Measurements from ENCODE around the gene URAD.
"Not testable (repeated sequence)": the region's sequence is repeated elsewhere in the genome, so short reads cannot be mapped to it uniquely, and the experiment has no call there.

Gene URAD

DNA sequence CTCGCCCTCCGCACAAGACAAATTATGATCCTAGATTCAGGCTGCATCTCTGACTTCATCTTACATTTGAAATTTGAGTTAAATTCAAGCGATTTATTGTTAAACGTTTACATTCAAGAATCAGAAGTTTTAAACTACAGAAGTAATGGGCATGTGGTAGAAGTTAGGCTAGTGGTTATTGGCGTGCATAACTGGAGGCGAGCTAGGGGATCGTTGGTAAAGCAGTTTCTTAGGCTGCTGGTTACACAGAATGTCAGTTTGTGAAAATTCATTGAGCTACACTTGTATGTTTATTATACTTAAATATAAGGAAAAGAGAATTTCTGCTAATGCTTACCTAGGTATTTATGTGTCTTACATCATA is 18.6 kb downstream of the URAD start:
- no peak for DNase-seq

DNA sequence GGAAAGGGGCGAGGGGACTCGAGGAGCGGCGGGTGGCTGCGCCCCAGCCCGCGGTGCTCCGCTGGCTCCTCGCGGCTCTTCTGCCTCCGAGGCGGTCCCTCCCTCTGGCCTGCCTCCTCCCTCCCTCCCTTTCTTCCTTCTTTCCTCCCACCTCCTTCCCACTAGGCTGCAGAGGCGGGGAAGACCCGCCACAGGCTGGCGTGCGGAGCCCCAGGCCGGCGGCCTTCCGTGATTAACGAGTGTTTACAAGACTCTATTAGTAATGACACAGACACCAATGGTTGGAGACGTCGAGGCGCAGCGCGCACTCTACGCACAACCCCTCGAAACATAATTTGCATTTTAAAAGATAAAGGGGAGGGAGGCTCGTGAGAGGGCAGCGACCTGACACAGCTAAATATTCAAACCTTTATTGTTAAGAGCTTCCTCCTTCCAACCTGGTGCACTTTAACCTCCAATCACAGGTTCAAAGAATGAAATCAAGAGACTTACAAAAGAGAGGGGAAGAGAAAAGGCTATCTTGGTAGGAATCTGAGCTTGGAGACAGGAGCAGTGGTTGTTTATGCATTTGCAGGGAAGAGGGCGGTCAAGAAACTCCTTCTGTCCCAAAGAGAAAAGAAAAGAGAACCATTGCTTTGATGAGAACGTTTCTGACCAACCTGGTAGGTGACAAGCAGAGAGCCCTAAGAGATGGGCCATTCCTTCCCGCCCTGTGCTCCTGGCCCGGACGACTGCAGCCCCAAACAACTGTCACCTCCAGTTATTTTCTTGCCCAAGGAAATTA is 19.2 kb downstream of the URAD start, which contains the start of gene CDX2:
Gene CDX2, minus strand, starts transcription at position 234 of the 784 bp plus-strand sequence. CDS start 309 bp downstream, outside the sequence.
- DNase-seq = no peak

DNA sequence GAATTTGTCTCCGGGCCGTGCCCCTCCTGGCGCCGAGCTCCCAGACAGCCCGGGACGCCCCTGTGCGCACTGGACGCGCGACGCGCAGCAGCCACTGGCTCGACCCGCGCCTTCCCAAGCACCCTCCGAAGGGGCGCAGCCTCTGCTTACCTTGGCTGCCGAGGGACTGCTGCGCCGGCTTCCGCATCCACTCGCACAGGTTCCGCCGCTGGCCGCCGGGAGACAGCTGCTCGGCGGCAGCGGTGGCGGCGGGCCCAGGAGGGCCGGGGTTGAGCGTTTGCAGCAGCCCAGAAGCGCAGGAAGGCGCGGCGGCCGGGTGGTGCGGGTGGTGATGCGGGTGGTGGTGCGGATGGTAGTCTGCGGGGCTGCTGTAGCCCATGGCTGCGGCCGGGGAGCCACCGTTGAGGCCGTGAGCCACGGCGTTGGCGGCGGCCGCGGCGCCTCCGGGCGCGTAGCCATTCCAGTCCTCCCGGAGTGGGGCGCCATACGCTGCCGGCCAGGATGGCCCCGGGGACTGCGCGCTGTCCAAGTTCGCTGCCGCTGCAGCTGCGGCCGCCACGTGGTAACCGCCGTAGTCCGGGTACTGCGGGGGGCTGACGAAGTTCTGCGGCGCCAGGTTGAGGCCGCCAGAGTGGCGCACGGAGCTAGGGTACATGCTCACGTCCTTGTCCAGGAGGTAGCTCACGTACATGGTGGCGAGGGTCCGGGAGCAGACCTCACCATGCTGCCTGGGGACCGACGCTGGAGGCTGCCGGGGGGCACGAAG is 20.0 kb downstream of the URAD start:
- DNase-seq = no peak

DNA sequence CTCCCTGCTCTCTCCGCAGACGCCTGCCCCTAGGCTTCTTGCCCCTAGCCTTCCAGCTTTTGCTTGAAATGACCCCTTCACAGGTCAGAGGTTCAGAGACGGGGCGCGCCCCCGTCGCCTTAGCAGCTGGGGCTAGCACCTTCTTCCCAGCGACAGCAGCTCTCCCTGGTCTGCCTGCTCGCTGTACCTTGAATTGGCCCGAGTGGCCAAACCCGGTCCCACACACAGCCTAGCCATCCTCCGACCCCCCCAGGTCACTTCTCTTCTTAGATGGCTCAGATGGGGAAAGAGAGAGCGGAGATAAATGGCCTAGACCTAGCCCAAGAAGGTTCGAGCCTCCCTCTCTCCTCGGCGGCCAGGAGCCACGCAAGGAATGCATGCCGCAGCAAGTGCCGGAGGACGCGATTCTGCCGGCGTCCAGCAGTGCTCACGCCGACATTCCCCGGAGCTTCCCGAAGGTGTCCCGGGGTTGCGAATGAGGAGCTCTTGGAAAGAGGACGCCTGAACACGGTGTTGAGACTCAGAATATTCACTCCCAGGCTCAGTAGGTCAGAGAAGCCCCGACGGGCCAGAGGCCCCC is 20.7 kb downstream of the URAD start:
- DNase-seq = no peak

DNA sequence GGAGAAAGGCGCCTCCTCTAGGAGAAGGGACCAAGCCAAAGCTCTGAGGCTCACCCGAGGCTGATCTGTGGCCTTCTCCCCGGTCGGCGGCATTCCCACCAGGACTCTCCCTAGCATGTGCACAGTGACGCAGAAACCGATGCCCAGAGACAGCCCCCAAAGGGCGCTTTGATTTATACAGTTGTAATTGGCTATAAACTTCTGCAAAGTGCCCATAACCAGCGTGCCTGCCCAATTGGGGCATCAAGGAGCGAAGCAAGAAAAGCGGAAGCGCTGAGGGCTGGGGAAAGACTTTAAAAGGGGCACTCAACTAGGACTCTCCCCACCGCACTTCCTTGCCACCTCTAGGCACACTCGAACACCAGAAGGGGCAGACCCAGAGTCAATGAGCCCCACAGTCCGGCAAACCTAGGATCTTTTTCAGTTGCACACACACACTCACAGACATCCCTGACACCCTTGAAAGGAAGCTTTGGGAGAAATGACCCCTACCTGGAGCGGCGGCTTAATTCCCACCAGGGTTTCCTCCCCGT is 21.2 kb downstream of the URAD start:
- DNase-seq = no peak

DNA sequence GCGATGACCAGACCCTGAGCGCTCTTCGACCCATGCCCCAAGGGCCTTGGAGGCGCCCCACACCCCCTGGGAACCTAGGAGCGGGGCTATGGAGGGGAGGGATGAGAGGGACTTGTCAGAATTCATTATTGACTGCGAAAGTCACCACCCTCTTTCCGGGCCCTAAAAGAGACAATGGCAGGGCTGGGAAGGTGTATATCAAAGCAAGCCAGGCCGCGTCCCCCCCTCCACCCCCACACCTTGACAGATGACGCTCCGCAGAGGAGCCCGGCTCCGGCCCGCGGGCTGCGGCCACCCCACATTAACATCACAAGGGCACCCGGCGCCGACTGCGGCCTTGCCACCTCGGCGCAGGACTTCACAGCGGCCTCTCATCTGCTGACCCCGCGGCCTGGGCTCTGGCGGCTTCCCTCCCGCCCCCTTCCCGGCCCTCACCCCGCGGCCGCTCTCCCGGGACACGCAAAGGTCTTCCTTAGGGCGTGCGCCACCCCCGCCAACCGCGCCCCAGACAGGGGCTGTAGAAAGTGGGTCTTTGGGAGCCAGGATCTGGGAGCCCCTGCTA is 21.8 kb downstream of the URAD start:
- DNase-seq = no peak

DNA sequence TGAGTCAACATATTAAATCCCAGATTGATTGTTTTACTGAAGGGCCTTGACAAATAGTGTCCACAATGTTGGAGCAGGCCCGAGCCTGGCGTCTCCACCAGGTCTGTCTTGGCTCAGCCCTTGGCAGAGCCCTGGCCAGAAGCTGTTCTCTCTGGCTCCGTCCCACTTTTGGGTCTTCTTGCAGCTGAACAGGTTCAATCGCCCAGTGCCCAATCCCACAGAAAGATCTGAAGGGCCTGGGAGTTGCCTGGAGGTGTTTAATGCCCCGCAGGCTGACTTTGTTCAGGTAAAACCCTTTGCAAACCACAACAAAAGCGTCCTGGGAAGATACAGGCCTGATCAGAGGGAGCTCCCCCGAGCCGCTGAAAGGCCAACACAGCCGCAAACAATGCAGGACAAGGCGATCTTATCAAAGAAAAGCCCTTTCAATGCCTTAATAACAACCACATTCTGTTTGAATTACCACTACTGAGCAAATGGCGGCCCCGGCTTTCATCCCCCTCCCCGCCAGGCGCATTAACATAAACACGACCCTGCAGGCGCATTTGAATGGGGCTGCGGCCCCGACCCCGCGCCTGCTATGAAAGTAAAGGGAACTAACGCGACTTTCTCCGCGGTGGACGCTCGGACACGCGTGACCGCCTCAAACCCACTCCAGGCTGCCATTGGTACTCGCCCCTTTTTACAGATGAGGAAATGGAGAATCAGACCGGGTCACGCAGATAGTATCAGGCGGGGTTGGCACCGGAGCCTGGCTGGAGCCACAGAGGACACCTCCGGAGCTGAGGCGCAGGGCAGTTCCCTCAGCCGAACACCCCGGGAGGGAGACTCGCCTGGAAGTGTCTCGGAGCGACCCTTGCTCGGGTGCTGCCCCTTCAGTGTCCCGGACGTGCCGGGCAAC is 22.5 kb downstream of the URAD start:
- no peak for DNase-seq

DNA sequence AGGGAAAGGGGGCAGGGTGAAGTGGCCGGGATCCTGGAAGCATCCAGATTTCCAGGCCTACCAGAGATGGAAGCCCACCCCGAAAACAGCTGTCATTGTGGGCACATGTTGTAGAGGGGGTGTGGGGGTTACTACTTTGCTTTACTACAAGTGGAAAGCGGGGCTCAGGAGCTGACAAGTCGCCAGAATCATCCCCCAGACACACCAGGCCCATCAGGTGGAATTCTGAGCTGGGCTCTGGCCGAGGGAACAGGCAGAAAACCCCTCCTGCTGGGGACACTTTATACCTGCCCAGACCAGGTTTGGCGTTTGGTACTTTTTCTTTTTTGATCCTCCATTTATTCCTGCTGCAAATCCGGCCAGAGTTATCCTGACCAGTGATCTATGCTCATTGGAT is 23.2 kb downstream of the URAD start:
- no peak for DNase-seq

DNA sequence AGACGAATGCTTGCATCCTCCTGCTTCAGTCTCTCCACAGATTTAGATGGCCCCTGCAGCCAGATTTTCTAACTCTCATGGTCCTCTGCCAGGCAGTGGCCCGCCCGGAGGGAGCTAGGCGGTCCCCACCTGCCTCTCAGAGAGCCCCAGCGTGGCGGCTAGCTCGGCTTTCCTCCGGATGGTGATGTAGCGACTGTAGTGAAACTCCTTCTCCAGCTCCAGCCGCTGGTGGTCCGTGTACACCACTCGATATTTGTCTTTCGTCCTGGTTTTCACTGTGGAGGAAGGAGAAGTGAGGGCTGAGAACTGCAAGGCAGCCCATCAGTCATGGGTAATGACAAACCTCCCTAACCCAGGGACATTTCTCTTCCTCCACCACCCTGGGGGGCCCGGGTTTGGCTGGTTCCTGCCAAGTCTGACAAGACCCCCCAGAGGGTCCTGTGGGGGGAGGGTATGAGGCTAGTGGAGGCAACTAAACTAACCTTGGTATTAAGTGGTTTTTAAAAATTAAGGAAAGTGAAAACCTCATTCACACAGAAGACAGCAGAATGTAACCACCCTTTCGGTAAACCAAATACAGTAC is 23.7 kb downstream of the URAD start:
- DNase-seq = no peak

DNA sequence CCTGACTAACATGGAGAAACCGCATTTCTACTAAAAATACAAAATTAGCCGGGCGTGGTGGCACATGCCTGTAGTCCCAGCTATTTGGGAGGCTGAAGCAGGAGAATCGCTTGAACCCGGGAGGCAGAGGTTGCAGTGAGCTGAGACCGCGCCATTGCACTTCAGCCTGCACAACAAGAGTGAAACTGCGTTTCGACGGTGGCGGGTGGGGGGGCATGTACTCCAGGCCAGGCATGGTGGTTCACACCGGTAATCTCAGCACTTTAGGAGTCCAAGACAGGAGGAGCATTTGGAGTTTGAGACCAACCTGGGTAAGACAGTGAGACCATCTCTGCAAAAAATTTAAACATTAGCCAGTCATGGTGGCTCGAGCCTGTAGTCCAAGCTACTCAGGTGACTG is 24.3 kb downstream of the URAD start:
- DNase-seq = not testable (repeated sequence)

DNA sequence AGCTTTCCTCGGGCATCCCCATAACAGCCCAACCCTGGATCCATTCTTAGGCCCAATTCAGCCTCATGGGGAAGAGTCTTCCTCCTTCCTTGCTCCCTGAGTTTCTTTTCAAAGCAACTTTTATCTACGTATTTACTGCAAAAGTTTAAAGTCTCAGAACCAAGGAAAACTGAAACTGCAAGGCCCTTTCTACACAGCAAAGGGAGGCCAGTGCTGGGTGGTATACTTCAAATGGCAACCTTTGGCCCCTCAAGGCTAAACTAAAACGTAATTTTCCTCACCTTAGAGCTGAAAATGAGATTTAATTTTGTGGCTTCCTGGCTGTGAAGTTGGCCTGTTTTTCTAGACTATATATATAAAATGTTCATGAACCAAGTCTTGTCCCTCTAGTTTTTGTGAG is 25.0 kb downstream of the URAD start:
- DNase-seq = no peak

DNA sequence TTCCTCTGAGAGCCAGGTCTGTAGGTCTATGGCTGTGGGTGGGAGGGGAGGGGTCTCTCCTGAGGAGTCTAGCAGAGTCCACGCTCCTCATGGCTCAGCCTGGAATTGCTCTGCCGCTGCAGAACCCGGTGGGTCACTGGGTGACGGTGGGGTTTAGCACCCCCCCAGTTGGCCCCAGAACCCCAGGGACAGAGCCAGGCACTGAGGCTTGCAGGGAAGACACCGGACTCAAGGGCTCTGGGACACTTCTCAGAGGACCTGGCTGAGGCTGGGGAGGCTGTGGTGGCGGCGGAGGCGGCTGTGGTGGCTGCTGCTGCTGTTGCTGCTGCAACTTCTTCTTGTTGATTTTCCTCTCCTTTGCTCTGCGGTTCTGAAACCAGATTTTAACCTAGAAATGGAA is 25.5 kb downstream of the URAD start:
- no peak for DNase-seq

DNA sequence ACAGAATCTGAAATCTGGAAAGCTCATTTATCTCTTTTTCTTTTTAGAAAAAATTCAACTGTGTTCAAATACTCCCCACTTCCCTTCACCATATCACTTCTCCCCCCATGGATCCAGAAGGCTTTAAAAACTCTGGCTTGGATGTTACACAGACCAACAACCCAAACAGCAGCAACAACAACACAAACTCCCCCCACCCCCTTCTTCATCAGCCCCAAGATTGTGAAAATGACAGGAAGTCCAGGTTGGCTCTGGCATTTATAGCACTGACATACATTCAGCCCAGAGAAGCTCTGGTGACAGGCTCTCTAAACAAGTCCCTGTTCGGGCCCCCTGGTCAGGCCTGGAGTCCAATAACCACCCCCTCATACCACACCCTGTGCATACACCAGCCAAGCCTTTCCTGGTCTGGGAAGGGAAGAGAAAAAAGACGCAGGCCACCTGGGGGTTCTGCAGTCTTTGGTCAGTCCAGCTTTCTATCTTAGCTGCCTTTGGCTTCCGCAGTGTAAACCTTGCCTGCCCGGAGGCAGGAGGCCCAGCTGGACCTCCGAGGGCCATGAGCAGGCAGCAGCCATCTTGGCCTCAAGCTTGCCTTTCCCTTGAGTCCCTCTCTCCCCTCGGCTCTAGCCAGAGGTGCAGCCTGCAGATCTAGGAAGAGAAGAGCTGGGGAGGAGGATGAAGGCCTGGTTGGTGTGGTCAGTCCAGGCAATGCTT is 26.2 kb downstream of the URAD start:
- no peak for DNase-seq

DNA sequence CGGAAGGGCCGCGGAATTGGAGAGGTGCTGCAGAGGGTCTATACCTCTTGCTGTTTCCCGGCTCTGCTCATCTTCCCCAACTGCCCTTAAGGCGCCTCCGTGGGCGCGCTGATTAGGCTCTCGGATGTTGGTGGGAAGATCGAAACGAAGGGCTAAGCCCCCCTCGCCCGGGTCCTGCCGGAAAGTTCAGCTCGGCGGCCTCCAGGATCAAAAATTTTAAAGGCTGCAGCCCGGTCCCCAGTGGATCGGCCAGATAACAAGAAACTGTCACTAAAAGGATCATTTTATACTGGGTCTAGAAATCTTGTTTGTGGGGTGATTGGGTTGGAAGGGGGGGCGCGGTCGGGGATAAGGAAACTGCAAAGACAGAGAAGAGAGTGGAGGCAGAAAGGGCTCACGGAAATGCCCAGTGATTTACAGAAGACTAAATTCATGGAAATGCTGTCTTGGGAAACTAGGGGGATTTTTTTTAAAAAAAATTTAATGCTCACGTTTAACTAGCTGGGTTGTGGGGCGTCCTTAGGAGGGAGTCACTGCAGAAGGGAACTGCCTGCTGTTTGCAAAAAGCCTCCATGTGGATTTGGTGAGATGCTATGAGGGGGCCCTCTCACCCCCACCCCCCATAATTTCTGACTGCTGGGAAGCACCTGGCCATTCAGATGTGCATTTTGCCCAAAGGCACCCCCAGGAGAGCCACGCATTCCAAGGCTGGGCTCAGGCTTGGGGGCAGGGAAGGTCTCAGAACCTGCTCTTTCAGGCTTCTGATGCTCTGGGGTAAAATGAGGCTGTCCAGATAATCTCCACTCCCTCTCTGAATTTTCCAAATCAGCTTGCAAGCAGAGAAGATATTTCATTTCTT is 27.0 kb downstream of the URAD start:
- no peak for DNase-seq

DNA sequence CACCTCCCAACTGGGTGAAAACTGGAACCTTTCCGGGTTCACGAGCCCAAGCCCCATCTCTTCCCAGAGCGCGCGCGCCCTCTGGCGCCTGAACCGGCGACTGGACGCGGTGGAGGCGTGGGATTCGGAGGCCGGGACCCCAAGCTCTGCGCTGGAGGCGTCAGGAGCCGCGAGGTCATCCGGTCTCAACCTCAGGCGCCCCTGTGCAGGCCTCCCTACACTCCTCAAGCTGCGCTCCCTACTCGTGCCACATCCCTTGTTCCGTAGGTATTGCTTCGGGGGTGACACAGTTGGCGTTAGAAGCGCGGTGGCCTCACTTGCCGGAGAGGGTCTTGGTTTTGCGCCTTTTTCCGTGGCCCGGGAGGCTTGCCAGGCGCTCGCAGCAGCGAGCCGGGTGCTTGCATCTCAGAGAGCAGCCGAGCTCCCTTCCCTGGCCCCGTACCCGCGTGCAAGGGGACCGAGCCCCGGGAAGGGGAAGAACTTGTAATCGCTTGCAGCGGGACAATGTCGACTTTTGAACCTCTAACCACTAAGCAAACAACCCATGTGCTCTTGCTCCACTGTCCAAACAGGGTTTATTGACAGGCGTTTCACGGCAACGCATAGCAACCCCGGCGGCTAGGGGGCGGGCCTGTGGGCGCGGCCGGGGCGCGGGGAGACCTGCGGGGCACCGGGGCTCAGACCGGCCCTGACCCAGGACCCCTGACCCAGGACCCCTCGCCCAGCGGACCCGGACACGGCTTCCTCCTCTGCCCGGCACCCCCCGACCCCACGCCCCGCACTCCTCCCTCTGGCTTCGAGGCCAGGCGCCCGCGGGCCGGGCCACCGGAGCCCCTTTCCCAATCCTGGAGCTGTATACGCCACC is 27.9 kb downstream of the URAD start:
- DNase-seq = no peak

DNA sequence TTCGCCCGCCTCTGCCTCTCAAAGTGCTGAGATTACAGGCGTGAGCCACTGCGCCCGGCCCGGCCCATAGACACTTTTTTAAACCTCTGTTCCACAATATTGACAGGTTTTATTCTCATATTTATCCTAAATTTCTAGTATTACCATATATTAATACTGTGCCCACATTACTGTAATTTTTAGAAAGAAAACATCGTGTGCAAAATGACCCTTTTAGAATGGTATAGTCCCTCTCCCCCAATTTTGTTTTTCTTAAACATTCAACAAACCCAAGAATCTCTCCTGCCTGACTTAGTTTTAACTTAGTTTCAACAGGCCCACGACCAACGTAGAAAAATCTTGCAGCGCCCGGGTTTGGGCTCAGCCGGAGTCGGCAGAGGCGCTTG is 28.5 kb downstream of the URAD start:
- no peak for DNase-seq

DNA sequence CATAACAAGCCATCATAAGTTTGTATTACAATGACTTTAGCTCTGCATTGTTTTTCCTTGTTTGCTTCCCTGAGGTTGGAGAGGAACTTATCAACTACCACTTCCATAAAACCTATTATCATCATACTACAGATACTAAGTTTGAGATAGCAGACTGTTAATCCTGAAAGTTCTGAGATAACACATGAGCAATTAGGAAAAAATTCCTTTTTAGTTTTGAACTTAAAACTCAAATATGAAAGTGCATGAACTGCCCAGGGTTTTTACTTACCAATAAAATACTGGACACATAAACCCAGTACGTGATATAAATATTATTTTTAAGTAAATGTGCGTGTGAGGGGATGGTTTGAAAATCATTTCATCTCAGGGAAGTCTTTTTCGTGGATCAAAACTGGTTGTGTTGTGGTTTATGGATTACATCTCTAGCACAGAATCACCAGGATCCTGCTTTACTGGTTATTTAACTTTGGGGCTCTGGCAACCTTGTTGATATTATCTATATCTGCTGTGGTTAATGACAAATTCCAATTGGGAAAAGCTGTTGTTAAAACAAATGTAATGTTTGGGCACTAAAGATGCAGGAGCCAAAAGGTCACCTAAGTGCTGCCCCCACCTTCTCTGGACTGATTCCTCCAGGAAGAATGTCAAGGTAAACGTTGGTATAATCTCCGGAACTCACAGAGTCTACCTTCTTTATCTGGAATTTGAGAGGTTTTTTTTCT is 31.8 kb downstream of the URAD start:
- no peak for DNase-seq

DNA sequence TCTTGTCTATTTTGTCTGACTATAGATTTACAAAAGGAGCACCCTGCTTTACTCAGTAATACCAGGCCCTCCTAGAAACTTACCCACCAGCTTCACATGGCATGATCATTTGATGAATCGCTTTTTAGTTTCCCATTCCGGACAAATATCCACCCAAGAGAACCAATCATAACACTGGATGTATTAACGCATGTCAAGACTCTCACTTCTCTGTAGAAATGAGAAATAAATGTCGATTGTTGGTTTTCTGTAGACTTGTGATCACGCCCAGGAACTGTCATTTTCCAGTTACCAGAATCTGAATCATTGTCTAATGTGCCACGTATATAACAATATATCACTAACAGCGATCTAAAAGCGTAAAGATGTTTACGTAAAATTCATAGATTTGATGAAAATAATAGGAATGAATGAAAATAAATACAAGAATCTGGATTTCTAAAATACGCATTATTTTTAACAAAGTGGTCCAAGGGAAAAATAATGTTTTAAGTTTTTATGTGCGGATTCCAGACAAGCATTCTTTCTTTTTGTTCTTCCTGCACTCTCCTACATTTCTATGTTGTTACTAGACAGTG is 33.4 kb downstream of the URAD start:
- DNase-seq = no peak
